ENCODE measurements around the gene SPDYC.

The SPDYC gene

GRCh38 chr11:65206901-65207300, 36.9 kb downstream of the SPDYC start:
- Histone ChIP-seq H3K9ac (ENCODE audit: low read length) (no peak overlapping the region), H4K20me1 (ENCODE audit: low read depth, low read length) (no peaks in the 10 kb centered on the region), H3K9me2 (replicated peaks; ENCODE audit: insufficient read depth, low read length) (no peaks in the 10 kb centered on the region), H3K4me2 (ENCODE audit: low read depth, low read length, poor library complexity, severe bottlenecking) (no peak overlapping the region), H2AFZ (ENCODE audit: low read depth, low read length, severe bottlenecking) (no peak overlapping the region), H3K27me3 (ENCODE audit: low read length) (no peaks in the 10 kb centered on the region), H3F3A (ENCODE audit: insufficient read depth) (no peaks in the 10 kb centered on the region), H3K79me2 (ENCODE audit: insufficient read depth, low read length) (no peaks in the 10 kb centered on the region), H3K36me3 (ENCODE audit: low read length) (no peaks in the 10 kb centered on the region), H3K4me3 (ENCODE audit: insufficient read depth, low read length, poor library complexity, severe bottlenecking) (no peak overlapping the region), H3K27ac (ENCODE audit: low read depth, low read length) (no peak overlapping the region), H3K9me3 (ENCODE audit: insufficient read depth, low read length) (no peaks in the 10 kb centered on the region)
- TF ChIP-seq CTCF (IDR thresholded peaks at IDR 0.05; ENCODE audit: insufficient read depth, low read length, poor library complexity, severe bottlenecking) = no peak
- no peak for TF ChIP-seq EZH2phosphoT487 (conservative IDR thresholded peaks at IDR 0.05; ENCODE audit: low read length)

GRCh38 chr11:65207918-65208784, 38.1 kb downstream of the SPDYC start:
- H3F3A ChIP-seq (ENCODE audit: insufficient read depth) = no peaks in the 10 kb centered on the region
- H3K27me3 ChIP-seq (ENCODE audit: low read length) = no peaks in the 10 kb centered on the region
- H3K4me2 ChIP-seq (ENCODE audit: low read depth, low read length, poor library complexity, severe bottlenecking) = no peak overlapping the region
- H4K20me1 ChIP-seq (ENCODE audit: low read depth, low read length) = no peaks in the 10 kb centered on the region
- H3K9ac ChIP-seq (ENCODE audit: low read length) = no peak overlapping the region
- H3K4me3 ChIP-seq (ENCODE audit: insufficient read depth, low read length, poor library complexity, severe bottlenecking) = no peak overlapping the region
- no peaks in the 10 kb centered on the region for H3K9me2 ChIP-seq (replicated peaks; ENCODE audit: insufficient read depth, low read length)
- H2AFZ ChIP-seq (ENCODE audit: low read depth, low read length, severe bottlenecking) = no peak overlapping the region
- no peaks in the 10 kb centered on the region for H3K79me2 ChIP-seq (ENCODE audit: insufficient read depth, low read length)
- TF ChIP-seq EZH2phosphoT487 (conservative IDR thresholded peaks at IDR 0.05; ENCODE audit: low read length) (no peak), CTCF (IDR thresholded peaks at IDR 0.05; ENCODE audit: insufficient read depth, low read length, poor library complexity, severe bottlenecking) (no peak)
- no peaks in the 10 kb centered on the region for H3K9me3 ChIP-seq (ENCODE audit: insufficient read depth, low read length)
- H3K27ac ChIP-seq (ENCODE audit: low read depth, low read length) = no peak overlapping the region
- H3K36me3 ChIP-seq (ENCODE audit: low read length) = no peaks in the 10 kb centered on the region

- H4K20me1 ChIP-seq (ENCODE audit: low read depth, low read length) = no peaks in the 10 kb centered on the region
- no peaks in the 10 kb centered on the region for H3K36me3 ChIP-seq (ENCODE audit: low read length)
- H3K9me3 ChIP-seq (ENCODE audit: insufficient read depth, low read length) = no peaks in the 10 kb centered on the region
- no peaks in the 10 kb centered on the region for H3K27me3 ChIP-seq (ENCODE audit: low read length)
- H3K4me2 ChIP-seq (ENCODE audit: low read depth, low read length, poor library complexity, severe bottlenecking) = no peak overlapping the region
- no peak overlapping the region for H3K9ac ChIP-seq (ENCODE audit: low read length)
- H3K4me3 ChIP-seq (ENCODE audit: insufficient read depth, low read length, poor library complexity, severe bottlenecking) = no peak overlapping the region
- H3F3A ChIP-seq (ENCODE audit: insufficient read depth) = no peaks in the 10 kb centered on the region
- no peak for TF ChIP-seq EZH2phosphoT487 (conservative IDR thresholded peaks at IDR 0.05; ENCODE audit: low read length)
- no peak for TF ChIP-seq CTCF (IDR thresholded peaks at IDR 0.05; ENCODE audit: insufficient read depth, low read length, poor library complexity, severe bottlenecking)
- H3K79me2 ChIP-seq (ENCODE audit: insufficient read depth, low read length) = no peaks in the 10 kb centered on the region
- H3K9me2 ChIP-seq (replicated peaks; ENCODE audit: insufficient read depth, low read length) = no peaks in the 10 kb centered on the region
- H2AFZ ChIP-seq (ENCODE audit: low read depth, low read length, severe bottlenecking) = no peak overlapping the region
- no peak overlapping the region for H3K27ac ChIP-seq (ENCODE audit: low read depth, low read length)
These were observed 39.0 kb downstream of the SPDYC start for GRCh38 chr11:65208785-65209710.
